A673 (cell line): Measurements from ENCODE around the gene HEPHL1. TPM values are rescaled to one million over a fixed set of nuclear protein-coding genes. Genes with fewer than 3 reads are reported as not detected.
"Not testable (repeated sequence)": the region's sequence is repeated elsewhere in the genome, so short reads cannot be mapped to it uniquely, and the experiment has no call there.

Experiments
- BruUV-seq: library from RNA; stranded (reverse); fragments of 400-500 nt; replicated peaks from 2 replicates; lab custom pipeline; 2021; lab: Mats Ljungman, UMichigan
- CTCF ChIA-PET: fragments of 300-600 bp; sonication (Branson Sonifier 250); formaldehyde crosslinking; loops from one replicate; lab custom pipeline; 2022; ENCODE audit warnings: antibody characterized with exemption; lab: Charles Lee
- POLR2A ChIA-PET: fragments of 300-600 bp; sonication (Branson Sonifier 250); formaldehyde crosslinking; loops from one replicate; lab custom pipeline; 2022; ENCODE audit warnings: antibody characterized with exemption; ENCODE audit not compliant: low non-redundant PET; lab: Charles Lee
- DNase-seq: peaks from one replicate; pipeline ENCODE4 v3.0.0-alpha.2; 2015; ENCODE audit warnings: low spot score
- H3K27ac ChIP-seq: fragments of 200-600 bp; sonication (generic); 2 replicates; pipeline ENCODE4 v1.5.1; 2016; ENCODE audit warnings: mixed run types, low read depth, mild to moderate bottlenecking, mixed read lengths, antibody characterized with exemption, low read length; ENCODE audit not compliant: poor library complexity, severe bottlenecking
- H3K27me3 ChIP-seq: fragments of 200-600 bp; sonication (generic); replicated peaks from 2 replicates; pipeline ENCODE4 v1.6.1; 2017; ENCODE audit warnings: mixed run types, low read depth, mild to moderate bottlenecking, mixed read lengths, antibody characterized with exemption, low read length; ENCODE audit not compliant: insufficient read depth, poor library complexity
- H3K36me3 ChIP-seq: fragments of 200-600 bp; sonication (generic); 2 replicates; pipeline ENCODE4 v1.6.1; 2016; ENCODE audit warnings: mixed run types, mild to moderate bottlenecking, mixed read lengths, antibody characterized with exemption, low read length; ENCODE audit not compliant: insufficient read depth, poor library complexity, severe bottlenecking
- H3K4me1 ChIP-seq: fragments of 200-600 bp; sonication (generic); 2 replicates; pipeline ENCODE4 v1.6.1; 2017; ENCODE audit warnings: mixed run types, mild to moderate bottlenecking, mixed read lengths, antibody characterized with exemption, low read length; ENCODE audit not compliant: insufficient read depth, poor library complexity, severe bottlenecking
- H3K4me3 ChIP-seq: fragments of 200-600 bp; sonication (generic); 2 replicates; pipeline ENCODE4 v1.5.1; 2016; ENCODE audit warnings: low read depth, mixed run types, mild to moderate bottlenecking, mixed read lengths, low read length; ENCODE audit not compliant: poor library complexity, severe bottlenecking
- H3K9me3 ChIP-seq: fragments of 200-600 bp; sonication (generic); 2 replicates; pipeline ENCODE4 v1.6.1; 2016; ENCODE audit warnings: mixed run types, low read depth, mild to moderate bottlenecking, mixed read lengths, antibody characterized with exemption, low read length; ENCODE audit not compliant: poor library complexity, severe bottlenecking
- EZH2 ChIP-seq: fragments of 200-600 bp; sonication (generic); IDR thresholded peaks from 2 replicates; pipeline ENCODE4 v1.6.1; 2017; ENCODE audit warnings: borderline replicate concordance, low read depth, mild to moderate bottlenecking, mixed read lengths, antibody characterized with exemption, low read length; ENCODE audit not compliant: poor library complexity, severe bottlenecking
- intact Hi-C: fragments of 100-400 bp; cut with micrococcal nuclease; formaldehyde crosslinking; loops from one replicate; pipeline ENCODE4 v1.10.0; 2022; ENCODE audit not compliant: unreplicated experiment
- total RNA-seq: library from RNA; stranded (reverse); gene quantifications from 2 replicates; pipeline ENCODE4 v1.2.3, GENCODE V29; 2021
- TF ChIP-seq, protein P1 (sequence below): fragments of 300-800, 200-600 bp; sonication (generic); conservative IDR thresholded peaks from 2 replicates; pipeline ENCODE4 v1.5.1; 2017; ENCODE audit warnings: low read depth, mild to moderate bottlenecking, antibody characterized with exemption, low read length, moderate library complexity, mixed read lengths

The HEPHL1 gene
- total RNA-seq, 1 experiment from 2014 or later, result not detected

DNA sequence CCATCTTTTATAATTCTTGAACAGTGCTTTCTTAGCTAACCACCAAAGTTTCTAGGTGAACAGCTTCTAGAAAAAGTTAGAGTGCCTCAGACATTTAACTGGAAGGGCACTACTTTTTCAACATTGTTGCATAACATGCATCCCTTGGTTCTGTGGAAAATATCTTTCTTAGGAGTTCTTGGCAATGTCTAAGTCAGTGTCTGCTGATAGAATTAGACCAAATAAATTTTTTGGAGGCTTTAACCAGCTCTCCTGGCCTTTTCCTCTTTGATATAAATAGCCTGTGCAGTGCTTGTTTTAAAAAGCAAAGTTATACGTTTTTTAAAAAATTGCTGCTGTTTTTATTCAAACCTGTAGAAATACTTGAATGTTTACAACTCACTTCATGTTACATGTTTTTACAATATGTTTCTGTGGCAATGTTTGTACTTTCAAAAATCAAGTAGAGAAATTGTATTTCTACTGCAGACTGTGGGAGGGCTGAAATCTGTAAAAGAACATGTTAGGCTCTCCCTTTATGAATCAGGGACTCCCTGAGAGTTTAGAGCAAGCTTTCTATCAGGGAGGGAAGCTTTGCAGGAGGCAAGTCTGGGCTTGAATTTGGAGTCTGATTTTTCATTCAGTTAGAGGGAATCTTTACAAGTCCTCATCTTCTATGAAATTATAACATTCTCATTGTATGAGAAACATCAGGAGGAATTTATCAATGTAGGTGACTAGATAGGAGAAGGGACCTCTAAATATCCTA, 91.2 kb downstream of the HEPHL1 start:
- intact Hi-C loops, result no loop called here
- CTCF ChIA-PET, result no interaction called here
- POLR2A ChIA-PET, result no interaction called here
- peaks cover 14% of the 10 kb centered on the region for H3K27me3 ChIP-seq
- H3K36me3 ChIP-seq, result no peaks in the 10 kb centered on the region
- no TSS peak for BruUV-seq
- DNase-seq, result no peak
- H3K27ac ChIP-seq, result no peak overlapping the region
- TF ChIP-seq EZH2, result no peak
- TF ChIP-seq, protein P1, sequence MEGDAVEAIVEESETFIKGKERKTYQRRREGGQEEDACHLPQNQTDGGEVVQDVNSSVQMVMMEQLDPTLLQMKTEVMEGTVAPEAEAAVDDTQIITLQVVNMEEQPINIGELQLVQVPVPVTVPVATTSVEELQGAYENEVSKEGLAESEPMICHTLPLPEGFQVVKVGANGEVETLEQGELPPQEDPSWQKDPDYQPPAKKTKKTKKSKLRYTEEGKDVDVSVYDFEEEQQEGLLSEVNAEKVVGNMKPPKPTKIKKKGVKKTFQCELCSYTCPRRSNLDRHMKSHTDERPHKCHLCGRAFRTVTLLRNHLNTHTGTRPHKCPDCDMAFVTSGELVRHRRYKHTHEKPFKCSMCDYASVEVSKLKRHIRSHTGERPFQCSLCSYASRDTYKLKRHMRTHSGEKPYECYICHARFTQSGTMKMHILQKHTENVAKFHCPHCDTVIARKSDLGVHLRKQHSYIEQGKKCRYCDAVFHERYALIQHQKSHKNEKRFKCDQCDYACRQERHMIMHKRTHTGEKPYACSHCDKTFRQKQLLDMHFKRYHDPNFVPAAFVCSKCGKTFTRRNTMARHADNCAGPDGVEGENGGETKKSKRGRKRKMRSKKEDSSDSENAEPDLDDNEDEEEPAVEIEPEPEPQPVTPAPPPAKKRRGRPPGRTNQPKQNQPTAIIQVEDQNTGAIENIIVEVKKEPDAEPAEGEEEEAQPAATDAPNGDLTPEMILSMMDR, result no peak
- no peaks in the 10 kb centered on the region for H3K9me3 ChIP-seq
- H3K4me3 ChIP-seq, result no peak overlapping the region
- no peaks in the 10 kb centered on the region for H3K4me1 ChIP-seq

DNA sequence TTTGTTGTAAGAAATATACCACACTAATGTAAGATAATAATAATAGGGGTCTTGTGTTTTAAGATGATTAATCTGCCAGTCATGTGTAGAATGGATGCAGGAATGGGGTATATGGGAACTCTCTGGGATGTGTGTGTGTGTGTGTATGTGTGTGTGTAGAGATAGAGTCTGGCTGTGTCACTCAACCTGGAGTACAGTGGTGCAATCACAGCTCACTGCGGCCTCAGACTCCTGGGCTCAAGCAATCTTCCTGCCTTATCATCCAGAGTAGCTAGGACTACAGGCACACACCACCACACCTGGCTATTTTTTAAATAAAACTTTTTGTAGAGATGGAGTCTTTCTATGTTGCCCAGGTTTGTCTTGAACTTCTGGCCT, 96.0 kb downstream of the HEPHL1 start:
- DNase-seq, result no peak
- Histone ChIP-seq H3K36me3 (no peaks in the 10 kb centered on the region), H3K4me3 (no peak overlapping the region), H3K27ac (no peak overlapping the region), H3K4me1 (no peaks in the 10 kb centered on the region), H3K27me3 (peaks cover 10% of the 10 kb centered on the region), H3K9me3 (no peaks in the 10 kb centered on the region)
- ChIA-PET CTCF (no interaction called here), POLR2A (no interaction called here)
- intact Hi-C loops, result no loop called here
- BruUV-seq, result no TSS peak
- TF ChIP-seq, protein P1, result no peak
- no peak for TF ChIP-seq EZH2

DNA sequence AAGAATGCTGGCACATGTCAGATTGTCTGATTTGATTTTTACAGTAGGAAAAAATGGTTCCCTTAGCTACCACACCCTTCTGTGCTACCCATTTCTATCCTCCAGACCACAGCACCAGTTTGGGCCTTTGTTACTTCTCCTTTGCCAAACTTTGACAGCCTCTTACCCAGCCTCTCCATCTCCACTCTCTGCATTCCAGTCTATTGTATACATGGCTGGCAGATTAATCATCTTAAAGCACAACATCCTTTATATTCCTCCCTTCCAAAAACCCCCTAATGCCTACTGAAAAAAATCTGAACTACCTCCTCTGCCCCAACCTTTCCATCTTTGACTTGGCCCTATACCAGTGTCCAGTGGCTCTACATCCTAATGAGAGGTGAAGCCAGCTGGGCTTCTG, 96.7 kb downstream of the HEPHL1 start:
- no peak overlapping the region for H3K27ac ChIP-seq
- CTCF ChIA-PET, result no interaction called here
- TF ChIP-seq EZH2, result no peak
- TF ChIP-seq, protein P1, result no peak
- no peak overlapping the region for H3K4me3 ChIP-seq
- POLR2A ChIA-PET, result no interaction called here
- intact Hi-C loops, result no loop called here
- BruUV-seq, result no TSS peak
- no peaks in the 10 kb centered on the region for H3K9me3 ChIP-seq
- H3K36me3 ChIP-seq, result no peaks in the 10 kb centered on the region
- H3K27me3 ChIP-seq, result peaks cover 4% of the 10 kb centered on the region
- no peak for DNase-seq
- no peaks in the 10 kb centered on the region for H3K4me1 ChIP-seq

DNA sequence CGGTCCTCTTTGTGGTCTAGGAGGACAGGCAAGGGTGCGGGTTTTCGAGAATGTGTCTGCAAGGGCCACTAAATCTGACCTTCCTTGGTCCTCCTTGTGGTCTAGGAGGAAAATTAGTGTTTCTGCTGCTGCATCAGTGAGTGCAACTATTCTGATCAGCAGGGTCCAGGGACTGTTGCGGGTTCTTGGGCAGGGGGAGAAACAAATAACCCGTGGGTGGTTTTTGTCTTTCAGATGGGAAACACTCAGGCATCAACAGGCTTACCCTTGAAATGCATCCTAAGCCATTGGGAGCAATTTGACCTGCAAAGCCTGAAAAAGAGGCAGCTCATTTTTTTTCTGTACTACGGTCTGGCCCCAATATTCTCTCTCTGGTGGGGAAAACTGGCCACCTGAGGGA, 98.5 kb downstream of the HEPHL1 start:
- BruUV-seq, H3K4me1 ChIP-seq, H3K9me3 ChIP-seq, H3K27me3 ChIP-seq, DNase-seq, H3K36me3 ChIP-seq, H3K4me3 ChIP-seq, intact Hi-C loops, H3K27ac ChIP-seq: not testable (repeated sequence)
- ChIA-PET POLR2A (interaction anchor here (0.6 kb wide), 1 partner anchor 9 kb away, joined by 5 read pairs; the partner anchor contains the start of gene PANX1), CTCF (interaction anchor here (0.6 kb wide), 1 partner anchor 9 kb away, joined by 10 read pairs; the partner anchor contains the start of gene PANX1)

DNA sequence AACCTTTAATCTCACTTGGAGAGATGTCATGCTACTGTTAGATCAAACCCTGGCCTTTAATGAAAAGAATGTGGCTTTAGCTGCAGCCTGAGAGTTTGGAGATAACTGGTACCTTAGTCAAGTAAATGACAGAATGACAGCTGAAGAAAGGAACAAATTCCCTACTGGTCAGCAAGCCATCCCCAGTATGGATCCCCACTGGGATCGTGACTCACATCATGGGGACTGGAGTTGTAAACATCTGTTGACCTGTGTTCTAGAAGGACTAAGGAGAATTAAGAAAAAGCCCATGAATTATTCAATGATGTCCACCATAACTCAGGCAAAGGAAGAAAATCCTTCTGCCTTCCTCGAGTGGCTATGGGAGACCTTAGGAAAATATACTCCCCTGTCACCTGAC, 99.4 kb downstream of the HEPHL1 start:
- DNase-seq, H3K9me3 ChIP-seq, intact Hi-C loops, H3K36me3 ChIP-seq, H3K4me1 ChIP-seq, CTCF ChIA-PET, H3K27ac ChIP-seq, H3K4me3 ChIP-seq, H3K27me3 ChIP-seq, BruUV-seq: not testable (repeated sequence)
- POLR2A ChIA-PET, result interaction anchor here (0.6 kb wide), 1 partner anchor 8 kb away, joined by 5 read pairs; the partner anchor contains the start of gene PANX1
